ENCODE data around the gene ARID4B. TPM values are rescaled to one million over a fixed set of nuclear protein-coding genes. Genes with fewer than 3 reads are reported as not detected.
A peak's percentile ranks its signal among the peaks of the same experiment; 100 is the strongest.

Gene ARID4B
- total RNA-seq, 4 donors from 2014 or later, result 23.6 to 37.9 (median 33.0) TPM

GRCh38 chr1:235128456-235129328, 199.3 kb downstream of the ARID4B start, which contains the start of gene TOMM20:
Gene TOMM20 (minus strand): TSS chr1:235128837. CDS start chr1:235128715, 122 bp downstream.
- peak; percentile 94 to 98 for DNase-seq (ENCODE audit: low spot score in 2 of 2)
- TF ChIP-seq CTCF (IDR thresholded peaks at IDR 0.05) (no peak), POLR2A (IDR thresholded peaks at IDR 0.05) (no peak)
- WGBS, 2 donors, result 1 to 3% methylated on average over 21 to 60 of the region's 67 CpGs
- peak within 1 kb of the TSS; percentile 94 for H3K4me3 ChIP-seq (ENCODE audit: low read depth, poor library complexity, severe bottlenecking)
- intact Hi-C loops (cut with DNase I; ENCODE audit: low total_unique reads), result no loop called here

GRCh38 chr1:235127732-235128455, 200.1 kb downstream of the ARID4B start:
- TF ChIP-seq CTCF (IDR thresholded peaks at IDR 0.05) (no peak), POLR2A (IDR thresholded peaks at IDR 0.05) (no peak)
- intact Hi-C loops (cut with DNase I; ENCODE audit: low total_unique reads), result no loop called here
- WGBS, 2 donors, result 1 to 2% methylated on average over 33 to 35 of the region's 35 CpGs
- peak overlapping the region; percentile 94 for H3K4me3 ChIP-seq (ENCODE audit: low read depth, poor library complexity, severe bottlenecking)
- no peak for DNase-seq (ENCODE audit: low spot score in 2 of 2)

GRCh38 chr1:235127203-235127602, 200.8 kb downstream of the ARID4B start:
- DNase-seq (ENCODE audit: low spot score in 2 of 2), result no peak
- TF ChIP-seq POLR2A (IDR thresholded peaks at IDR 0.05), result no peak
- no peak for TF ChIP-seq CTCF (IDR thresholded peaks at IDR 0.05)
- intact Hi-C loops (cut with DNase I; ENCODE audit: low total_unique reads), result no loop called here
- H3K4me3 ChIP-seq (ENCODE audit: low read depth, poor library complexity, severe bottlenecking), result no peak overlapping the region
- WGBS, 2 donors, result 18 to 25% methylated on average over 4 of the region's 4 CpGs

- intact Hi-C loops (cut with DNase I; ENCODE audit: low total_unique reads), result no loop called here
- no peak for DNase-seq (ENCODE audit: low spot score in 2 of 2)
- H3K4me3 ChIP-seq (ENCODE audit: low read depth, poor library complexity, severe bottlenecking), result no peak overlapping the region
- TF ChIP-seq CTCF (IDR thresholded peaks at IDR 0.05) (no peak), POLR2A (IDR thresholded peaks at IDR 0.05) (no peak)
- 52 to 65% methylated on average over 1 of the region's 1 CpG for WGBS, 2 donors
Measured at GRCh38 chr1:235124665-235125064, 203.3 kb downstream of the ARID4B start.

GRCh38 chr1:235124111-235124510, 203.9 kb downstream of the ARID4B start:
- DNase-seq (ENCODE audit: low spot score in 2 of 2), result no peak
- 91 to 94% methylated on average over 9 of the region's 9 CpGs for WGBS, 2 donors
- intact Hi-C loops (cut with DNase I; ENCODE audit: low total_unique reads), result no loop called here
- TF ChIP-seq CTCF (IDR thresholded peaks at IDR 0.05) (no peak), POLR2A (IDR thresholded peaks at IDR 0.05) (no peak)
- no peak overlapping the region for H3K4me3 ChIP-seq (ENCODE audit: low read depth, poor library complexity, severe bottlenecking)

Measured in lower leg skin (tissue), 4 donors.